D721Med (cell line): ENCODE data around the gene FSTL5.

Experiments used
- DNase-seq: peaks from one replicate; pipeline ENCODE4 v3.0.0; 2011; ENCODE audit warnings: low spot score; ENCODE audit not compliant: insufficient read length
- FAIRE-seq: peaks from 2 replicates; lab custom pipeline; 2011; peaks lifted over from hg19 to GRCh38; lab: Jason Lieb, UNC
- CTCF ChIP-seq: IDR thresholded peaks from 2 replicates; pipeline ENCODE4 v1.5.1; 2012; ENCODE audit warnings: mild to moderate bottlenecking, control low read depth; ENCODE audit not compliant: insufficient read depth; ENCODE audit errors: missing control alignments

Gene FSTL5

GRCh38 chr4:161702287-161702686 is 461.5 kb downstream of the FSTL5 start:
- TF ChIP-seq CTCF = no peak
- DNase-seq = no peak
- peak; percentile 73 for FAIRE-seq

- TF ChIP-seq CTCF = no peak
- FAIRE-seq = no peak
- DNase-seq = no peak
Measured at GRCh38 chr4:161696944-161697343, 466.9 kb downstream of the FSTL5 start.

- TF ChIP-seq CTCF = no peak
- DNase-seq = no peak
- FAIRE-seq = no peak
Measured at GRCh38 chr4:161680146-161680545, 483.7 kb downstream of the FSTL5 start.

- DNase-seq (no peak), FAIRE-seq (no peak)
- TF ChIP-seq CTCF = no peak
Measured at GRCh38 chr4:161664740-161665139, 499.1 kb downstream of the FSTL5 start.

- no peak for FAIRE-seq
- no peak for TF ChIP-seq CTCF
- no peak for DNase-seq
Measured at GRCh38 chr4:161663844-161664243, 500.0 kb downstream of the FSTL5 start.

GRCh38 chr4:161658676-161659075 is 505.1 kb downstream of the FSTL5 start:
- DNase-seq (no peak), FAIRE-seq (peak; percentile 80)
- TF ChIP-seq CTCF = no peak

- FAIRE-seq (peak; percentile 6), DNase-seq (no peak)
- no peak for TF ChIP-seq CTCF
Measured at GRCh38 chr4:161657616-161658015, 506.2 kb downstream of the FSTL5 start.
